Central memory CD8-positive, alpha-beta T cell (primary cell): ENCODE data around the gene KCNIP1.

ENCODE experiments used
- ATAC-seq: fragments of 150-1000 bp; cut with Tn5 transposase; replicated peaks from 2 replicates; pipeline ENCODE4 v1.10.0; 2022; ENCODE audit warnings: mild to moderate bottlenecking, moderate FRiP score, moderate number of reproducible peaks; ENCODE audit not compliant: poor library complexity, severe bottlenecking; ENCODE audit errors: extremely low read depth
- DNase-seq, 2 donors: peaks; one replicate each; pipeline ENCODE4 v3.0.0; 2021; ENCODE audit warnings: low spot score in 2 of 2
- H3K27ac Mint-ChIP-seq: one replicate; pipeline ENCODE4 v1.8.0; 2022; ENCODE audit warnings: low read depth, mild to moderate bottlenecking, moderate library complexity, mixed read lengths
- H3K27me3 Mint-ChIP-seq: one replicate; pipeline ENCODE4 v1.8.0; 2022; ENCODE audit warnings: mixed read lengths
- H3K36me3 Mint-ChIP-seq: one replicate; pipeline ENCODE4 v1.8.0; 2022; ENCODE audit warnings: mild to moderate bottlenecking, moderate library complexity, mixed read lengths; ENCODE audit not compliant: insufficient read depth
- H3K4me1 Mint-ChIP-seq: one replicate; pipeline ENCODE4 v1.8.0; 2022; ENCODE audit warnings: mixed read lengths
- H3K4me3 Mint-ChIP-seq: one replicate; pipeline ENCODE4 v1.8.0; 2022; ENCODE audit warnings: mild to moderate bottlenecking, moderate library complexity, mixed read lengths
- H3K9me3 Mint-ChIP-seq: one replicate; pipeline ENCODE4 v1.8.0; 2022; ENCODE audit warnings: mixed read lengths

Gene KCNIP1

DNA sequence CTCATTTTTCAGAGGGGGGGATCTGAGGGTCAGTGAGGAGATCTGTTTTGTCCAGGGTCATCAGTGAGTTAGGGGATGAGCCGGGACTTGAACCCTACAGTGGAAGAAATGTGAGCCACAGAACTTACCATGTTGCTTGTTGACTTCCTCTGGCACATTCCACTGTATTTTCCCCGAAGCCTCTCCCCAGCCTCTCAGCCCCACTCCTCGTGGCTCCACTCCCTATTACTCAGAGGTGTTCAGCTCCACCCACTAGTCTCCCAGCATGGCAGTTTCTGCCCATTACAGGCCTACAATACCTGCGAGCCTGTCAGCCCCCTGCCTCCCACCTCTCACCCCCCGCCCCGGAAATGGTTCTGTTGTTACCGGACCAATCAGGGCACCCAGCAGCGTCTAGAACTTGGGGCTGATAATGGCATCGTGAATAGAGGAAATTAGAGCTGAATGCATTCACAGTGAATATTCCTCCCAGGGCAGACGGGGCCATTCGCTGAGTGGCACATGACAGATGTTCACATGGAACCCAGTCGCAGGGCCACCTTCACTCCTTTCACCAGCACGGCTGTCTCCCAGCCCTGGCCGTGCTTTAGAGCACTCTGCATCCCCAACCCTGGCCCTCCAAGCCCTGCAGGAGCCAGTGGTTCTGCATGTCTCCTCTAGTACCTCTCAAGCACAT, 81.6 kb downstream of the KCNIP1 start:
- DNase-seq = no peak
- peaks cover 38% of the 10 kb centered on the region for H3K27me3 Mint-ChIP-seq

DNA sequence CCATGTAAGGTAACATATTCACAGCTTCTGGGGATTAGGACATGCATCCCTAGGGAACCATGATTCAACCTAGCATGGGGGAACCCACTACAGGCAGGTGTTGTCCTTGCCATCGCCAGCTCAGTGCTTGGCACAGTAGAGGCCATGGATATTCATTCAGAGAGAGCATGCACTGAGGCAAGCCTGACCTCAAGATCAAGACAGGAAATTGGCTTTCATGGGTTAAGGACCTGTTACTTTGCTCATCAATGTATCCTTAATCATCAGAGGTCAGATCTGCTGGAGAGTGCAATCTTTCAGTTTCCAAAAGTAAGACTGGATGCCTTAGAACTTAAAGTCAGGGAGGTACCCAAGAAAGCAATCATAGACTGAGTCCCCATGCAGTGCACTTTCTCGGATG, 84.0 kb downstream of the KCNIP1 start:
- Mint-ChIP-seq H3K27ac (no peak overlapping the region), H3K4me3 (no peak overlapping the region), H3K36me3 (no peaks in the 10 kb centered on the region), H3K4me1 (no peaks in the 10 kb centered on the region), H3K27me3 (peaks cover 43% of the 10 kb centered on the region), H3K9me3 (no peaks in the 10 kb centered on the region)
- ATAC-seq = no peak
- no peak for DNase-seq

More for the DNA sequence above, 81.6 kb downstream of the KCNIP1 start:
- Mint-ChIP-seq H3K4me1 (no peaks in the 10 kb centered on the region), H3K27ac (no peak overlapping the region), H3K36me3 (no peaks in the 10 kb centered on the region), H3K9me3 (no peaks in the 10 kb centered on the region), H3K4me3 (no peak overlapping the region)
- ATAC-seq = no peak

GRCh38 chr5:170589643-170590042, 85.8 kb downstream of the KCNIP1 start:
- Mint-ChIP-seq H3K27me3 (peaks cover 46% of the 10 kb centered on the region), H3K9me3 (no peaks in the 10 kb centered on the region), H3K4me3 (no peak overlapping the region), H3K4me1 (no peaks in the 10 kb centered on the region), H3K27ac (no peak overlapping the region), H3K36me3 (no peaks in the 10 kb centered on the region)
- ATAC-seq (no peak), DNase-seq (no peak)

GRCh38 chr5:170590566-170590965, 86.7 kb downstream of the KCNIP1 start:
- Mint-ChIP-seq H3K4me3 (no peak overlapping the region), H3K36me3 (no peaks in the 10 kb centered on the region), H3K4me1 (no peaks in the 10 kb centered on the region), H3K27ac (no peak overlapping the region), H3K9me3 (no peaks in the 10 kb centered on the region), H3K27me3 (peaks cover 43% of the 10 kb centered on the region)
- no peak for DNase-seq
- no peak for ATAC-seq

- no peak overlapping the region for H3K27ac Mint-ChIP-seq
- H3K9me3 Mint-ChIP-seq = no peaks in the 10 kb centered on the region
- ATAC-seq (no peak), DNase-seq (no peak)
- no peaks in the 10 kb centered on the region for H3K4me1 Mint-ChIP-seq
- peaks cover 44% of the 10 kb centered on the region for H3K27me3 Mint-ChIP-seq
- no peak overlapping the region for H3K4me3 Mint-ChIP-seq
- no peaks in the 10 kb centered on the region for H3K36me3 Mint-ChIP-seq
Observed at GRCh38 chr5:170591054-170591453, 87.2 kb downstream of the KCNIP1 start.

DNA sequence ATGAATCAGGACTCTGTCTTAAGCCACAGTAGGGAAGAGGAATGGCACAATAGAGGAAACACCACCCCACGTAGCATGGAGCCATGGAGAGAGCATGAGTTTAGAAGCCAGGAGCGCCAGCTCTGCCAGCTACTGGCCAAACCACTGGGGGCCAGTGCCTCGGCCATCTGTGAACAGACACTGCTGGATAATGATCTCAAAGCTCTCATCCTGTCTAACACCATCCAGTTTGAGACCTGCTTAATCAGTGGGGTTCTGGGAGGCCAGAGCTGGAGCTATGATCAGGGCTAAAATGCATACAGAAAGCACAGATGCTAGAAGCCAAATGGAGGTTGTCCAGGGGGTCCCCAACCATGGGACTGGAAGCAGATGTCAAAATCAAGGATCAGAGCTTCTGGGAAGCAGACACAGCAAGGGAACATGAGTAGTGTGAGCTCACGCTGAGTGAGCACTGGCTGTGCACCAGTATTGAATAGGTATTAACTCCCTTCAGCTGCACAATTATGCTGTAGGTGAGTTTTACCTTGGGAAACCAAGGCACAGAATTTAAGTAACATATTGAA, 92.7 kb downstream of the KCNIP1 start:
- no peak overlapping the region for H3K4me3 Mint-ChIP-seq
- ATAC-seq (no peak), DNase-seq (no peak)
- H3K4me1 Mint-ChIP-seq = no peaks in the 10 kb centered on the region
- peaks cover 2% of the 10 kb centered on the region for H3K36me3 Mint-ChIP-seq
- H3K27ac Mint-ChIP-seq = no peak overlapping the region
- H3K27me3 Mint-ChIP-seq = peaks cover 64% of the 10 kb centered on the region
- no peaks in the 10 kb centered on the region for H3K9me3 Mint-ChIP-seq

DNA sequence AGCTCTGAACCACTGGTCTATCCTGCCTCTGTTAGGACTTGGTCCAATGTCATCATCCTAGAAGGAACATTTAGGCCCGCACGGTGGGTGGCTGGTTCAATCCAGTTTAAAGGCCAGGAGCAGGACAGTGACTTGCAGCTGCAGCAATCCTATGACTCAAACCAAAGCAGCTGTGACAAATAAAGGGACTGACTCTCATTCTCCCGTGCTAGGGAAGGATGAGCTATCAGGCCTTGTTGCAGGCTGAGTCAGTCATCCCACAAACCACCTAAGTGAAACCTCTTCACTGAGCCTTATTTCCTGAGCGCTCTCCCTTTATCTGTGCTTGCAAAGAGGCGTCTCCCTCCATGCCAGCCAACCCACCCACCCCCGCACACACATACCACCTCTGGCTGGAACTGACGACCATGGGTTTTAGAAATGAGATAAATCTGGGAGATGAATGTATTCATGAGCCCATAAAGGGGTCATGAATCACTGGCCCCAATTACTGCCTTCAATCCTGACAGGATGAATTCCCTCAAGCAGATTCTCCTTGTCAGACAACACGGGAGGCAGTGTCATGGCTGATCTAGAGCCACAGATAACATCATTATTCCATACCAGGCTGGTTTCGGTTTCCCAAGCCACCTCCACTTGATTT, 93.4 kb downstream of the KCNIP1 start:
- H3K4me1 Mint-ChIP-seq = no peaks in the 10 kb centered on the region
- ATAC-seq (no peak), DNase-seq (no peak)
- H3K27me3 Mint-ChIP-seq = peaks cover 67% of the 10 kb centered on the region
- H3K27ac Mint-ChIP-seq = no peak overlapping the region
- peaks cover 2% of the 10 kb centered on the region for H3K36me3 Mint-ChIP-seq
- no peak overlapping the region for H3K4me3 Mint-ChIP-seq
- no peaks in the 10 kb centered on the region for H3K9me3 Mint-ChIP-seq

DNA sequence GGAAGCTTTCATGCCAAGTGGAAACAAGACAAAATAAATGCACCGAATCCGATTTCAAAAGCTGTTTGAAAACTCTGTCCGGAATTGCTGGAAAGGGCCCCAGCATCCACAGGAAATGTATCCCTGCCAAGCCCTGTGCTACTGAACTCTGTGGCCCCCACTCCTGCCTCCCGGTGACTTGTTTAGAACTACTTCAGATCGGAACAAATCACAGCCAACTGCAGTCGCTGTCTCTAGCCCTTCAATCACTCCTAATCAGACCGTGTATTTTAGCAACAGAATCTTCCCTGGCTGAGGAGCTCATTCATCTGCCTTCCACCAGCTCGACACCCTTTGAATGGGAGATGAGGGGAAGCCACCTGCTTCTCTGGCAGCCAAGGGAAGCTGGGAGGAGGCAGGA, 94.1 kb downstream of the KCNIP1 start:
- peaks cover 2% of the 10 kb centered on the region for H3K36me3 Mint-ChIP-seq
- H3K27me3 Mint-ChIP-seq = peaks cover 61% of the 10 kb centered on the region
- H3K4me3 Mint-ChIP-seq = no peak overlapping the region
- no peaks in the 10 kb centered on the region for H3K9me3 Mint-ChIP-seq
- H3K27ac Mint-ChIP-seq = no peak overlapping the region
- no peak for ATAC-seq
- no peak for DNase-seq
- H3K4me1 Mint-ChIP-seq = no peaks in the 10 kb centered on the region

- Mint-ChIP-seq H3K27me3 (peaks cover 45% of the 10 kb centered on the region), H3K27ac (no peak overlapping the region), H3K36me3 (peaks cover 2% of the 10 kb centered on the region), H3K4me3 (no peak overlapping the region), H3K4me1 (no peaks in the 10 kb centered on the region), H3K9me3 (no peaks in the 10 kb centered on the region)
- no peak for ATAC-seq
- DNase-seq = no peak
Observed at GRCh38 chr5:170599756-170600155, 95.9 kb downstream of the KCNIP1 start.

- no peak for DNase-seq
Observed at GRCh38 chr5:170601619-170602018, 97.8 kb downstream of the KCNIP1 start.

GRCh38 chr5:170603109-170603508, 99.3 kb downstream of the KCNIP1 start:
- peaks cover 42% of the 10 kb centered on the region for H3K27me3 Mint-ChIP-seq
- ATAC-seq (no peak), DNase-seq (no peak)
- peaks cover 2% of the 10 kb centered on the region for H3K36me3 Mint-ChIP-seq
- H3K27ac Mint-ChIP-seq = no peak overlapping the region
- no peaks in the 10 kb centered on the region for H3K9me3 Mint-ChIP-seq
- no peaks in the 10 kb centered on the region for H3K4me1 Mint-ChIP-seq
- no peak overlapping the region for H3K4me3 Mint-ChIP-seq

More at GRCh38 chr5:170601619-170602018, 97.8 kb downstream of the KCNIP1 start:
- Mint-ChIP-seq H3K9me3 (no peaks in the 10 kb centered on the region), H3K36me3 (peaks cover 2% of the 10 kb centered on the region), H3K27ac (no peak overlapping the region), H3K4me3 (no peak overlapping the region), H3K27me3 (peaks cover 44% of the 10 kb centered on the region), H3K4me1 (no peaks in the 10 kb centered on the region)
- ATAC-seq = no peak

GRCh38 chr5:170603578-170604565, 100.1 kb downstream of the KCNIP1 start:
- H3K36me3 Mint-ChIP-seq = peaks cover 2% of the 10 kb centered on the region

More at GRCh38 chr5:170603578-170604565, 100.1 kb downstream of the KCNIP1 start:
- Mint-ChIP-seq H3K4me1 (no peaks in the 10 kb centered on the region), H3K27me3 (peaks cover 39% of the 10 kb centered on the region), H3K27ac (no peak overlapping the region), H3K4me3 (no peak overlapping the region), H3K9me3 (no peaks in the 10 kb centered on the region)
- no peak for ATAC-seq
- peak in 1 of 2 donors; percentile 10 for DNase-seq
